ENCODE measurements around the gene PRXL2B. TPM values are rescaled to one million over a fixed set of nuclear protein-coding genes. Genes with fewer than 3 reads are reported as not detected.

Gene PRXL2B
- total RNA-seq, 4 donors from 2014 or later = 8.2 to 33.9 (median 11.3) TPM

GRCh38 chr1:2589431-2590232 is 3.1 kb downstream of the PRXL2B start:
- Histone ChIP-seq H3K27me3 (peaks cover 0 to 3% (median 0%) of the 10 kb centered on the region in 4 donors), H3K27ac (no peak overlapping the region), H3K4me3 (no peak overlapping the region), H3K9me3 (no peaks in the 10 kb centered on the region), H3K36me3 (peaks cover 0 to 20% (median 0%) of the 10 kb centered on the region in 3 donors), H3K4me1 (peaks cover 24 to 65% (median 25%) of the 10 kb centered on the region in 3 donors)
- intact Hi-C loops (cut with DNase I) = no loop called here
- TF ChIP-seq POLR2A (IDR thresholded peaks at IDR 0.05) (no peak), CTCF (IDR thresholded peaks at IDR 0.05) (no peak)
- no peak for DNase-seq
- 100% methylated on average over 2 to 6 of the region's 25 CpGs for WGBS, 2 donors

GRCh38 chr1:2590233-2591141 is 3.9 kb downstream of the PRXL2B start:
- Histone ChIP-seq H3K27ac (no peak overlapping the region), H3K27me3 (peaks cover 0 to 11% (median 0%) of the 10 kb centered on the region in 4 donors), H3K9me3 (no peaks in the 10 kb centered on the region), H3K4me3 (no peak overlapping the region), H3K4me1 (peaks cover 15 to 56% (median 17%) of the 10 kb centered on the region in 3 donors), H3K36me3 (peaks cover 0 to 20% (median 0%) of the 10 kb centered on the region in 3 donors)
- no peak for DNase-seq
- intact Hi-C loops (cut with DNase I) = no loop called here
- 94 to 96% methylated on average over 3 to 8 of the region's 31 CpGs for WGBS, 2 donors
- TF ChIP-seq POLR2A (IDR thresholded peaks at IDR 0.05) (no peak), CTCF (IDR thresholded peaks at IDR 0.05) (no peak)

DNA sequence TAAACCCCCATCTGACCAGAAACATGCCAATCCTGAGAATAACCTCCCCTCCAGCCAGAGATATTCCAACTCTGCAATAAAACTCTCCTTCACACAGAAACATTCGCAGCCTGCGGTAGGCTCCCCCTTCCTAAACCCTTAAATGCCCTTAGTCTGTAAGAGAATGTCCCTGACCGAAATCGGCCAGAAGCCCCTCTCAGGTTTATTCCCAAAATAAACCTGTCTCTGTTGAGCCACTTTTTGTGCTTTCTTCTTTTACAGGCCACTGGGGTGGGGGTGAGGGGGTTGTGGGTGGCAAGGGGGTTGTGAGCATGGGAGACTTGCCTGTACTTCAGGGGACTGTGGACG is 4.6 kb downstream of the PRXL2B start:
- intact Hi-C loops (cut with DNase I) = no loop called here
- WGBS, 2 donors = 78 to 96% methylated on average over 4 to 5 of the region's 5 CpGs
- H3K9me3 ChIP-seq = no peaks in the 10 kb centered on the region
- TF ChIP-seq CTCF (IDR thresholded peaks at IDR 0.05) = no peak
- no peak for TF ChIP-seq POLR2A (IDR thresholded peaks at IDR 0.05)
- H3K4me1 ChIP-seq = peaks cover 15 to 52% (median 15%) of the 10 kb centered on the region in 3 donors
- peaks cover 0 to 20% (median 0%) of the 10 kb centered on the region in 3 donors for H3K36me3 ChIP-seq
- no peak overlapping the region for H3K4me3 ChIP-seq
- H3K27ac ChIP-seq = no peak overlapping the region
- peaks cover 0 to 19% (median 0%) of the 10 kb centered on the region in 4 donors for H3K27me3 ChIP-seq
- no peak for DNase-seq

DNA sequence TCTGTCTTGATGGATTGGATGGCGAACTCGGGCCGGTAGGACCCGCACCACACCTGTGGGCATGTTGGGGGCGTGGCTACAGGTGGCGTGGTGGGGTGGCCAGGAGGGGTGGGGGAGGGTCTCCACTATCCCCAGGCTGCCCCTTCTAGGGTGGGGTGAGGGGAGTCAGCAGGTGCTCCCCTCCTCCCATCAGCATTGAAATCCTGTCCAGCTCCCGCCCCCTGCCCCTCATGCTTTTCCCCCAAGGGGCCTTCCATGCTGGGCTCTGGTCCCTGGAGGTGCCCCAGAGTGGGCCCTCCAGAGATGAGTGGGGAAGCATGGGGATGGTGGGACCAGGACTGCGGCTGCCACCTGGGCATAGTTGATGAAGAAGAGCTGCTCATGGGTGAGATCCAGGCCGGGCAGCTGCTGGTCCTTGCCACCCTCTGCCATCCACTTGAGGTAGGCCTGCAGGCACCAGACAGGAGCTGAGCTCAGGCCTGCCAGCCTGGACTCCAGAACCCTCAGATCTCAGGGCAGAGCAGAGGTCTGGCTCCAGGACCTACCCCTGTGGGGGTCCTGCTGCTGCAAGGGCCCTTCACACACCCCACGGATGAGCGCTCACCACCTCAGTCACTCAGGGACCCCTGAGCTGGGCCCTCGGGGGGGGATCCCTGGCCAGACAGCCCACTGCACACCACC is 5.1 kb downstream of the PRXL2B start:
- TF ChIP-seq CTCF (IDR thresholded peaks at IDR 0.05) = no peak

More for the DNA sequence above, 5.1 kb downstream of the PRXL2B start:
- intact Hi-C loops (cut with DNase I) = no loop called here
- H3K4me3 ChIP-seq = no peak overlapping the region
- peaks cover 0 to 20% (median 0%) of the 10 kb centered on the region in 3 donors for H3K36me3 ChIP-seq
- 92 to 100% methylated on average over 2 to 5 of the region's 12 CpGs for WGBS, 2 donors
- DNase-seq = no peak
- no peak overlapping the region for H3K27ac ChIP-seq
- no peaks in the 10 kb centered on the region for H3K9me3 ChIP-seq
- peaks cover 0 to 22% (median 0%) of the 10 kb centered on the region in 4 donors for H3K27me3 ChIP-seq
- H3K4me1 ChIP-seq = peaks cover 15 to 51% (median 15%) of the 10 kb centered on the region in 3 donors
